HCT116 (cell line): ENCODE measurements around the gene POLE. TPM values are rescaled to one million over a fixed set of nuclear protein-coding genes. Genes with fewer than 3 reads are reported as not detected.

Experiments used
- ATAC-seq: fragments of 200-7000 bp; cut with Tn5 transposase; 2 replicates; pipeline ENCODE4 v1.9.1; 2020; ENCODE audit warnings: mild to moderate bottlenecking, moderate library complexity
- BruUV-seq: library from RNA; stranded (reverse); fragments of 400-500 nt; replicated peaks from 2 replicates; lab custom pipeline; 2021; lab: Mats Ljungman, UMichigan
- CTCF ChIA-PET: fragments of 300-600 bp; sonication (Branson Sonifier 250); formaldehyde crosslinking; loops from one replicate; lab custom pipeline; 2021; ENCODE audit warnings: antibody characterized with exemption; lab: Charles Lee
- POLR2A ChIA-PET: fragments of 300-600, 350-600 bp; sonication (Branson Sonifier 250); formaldehyde crosslinking; loops from one replicate; lab custom pipeline; 2021; ENCODE audit warnings: antibody characterized with exemption; lab: Charles Lee
- RAD21 ChIA-PET, 2 experiments: fragments of 300-600 bp; sonication (Branson Sonifier 250); formaldehyde crosslinking; loops; one replicate each; lab custom pipeline; 2023; ENCODE audit warnings: low total read pairs in 2 of 2; ENCODE audit not compliant: uncharacterized antibody in 2 of 2, unreplicated experiment in 2 of 2, low non-redundant PET in 1 of 2; lab: Charles Lee
- DNase-seq: peaks from one replicate; pipeline ENCODE4 v3.0.0-alpha.2; 2010; ENCODE audit warnings: low read depth, low spot score
- H2AFZ ChIP-seq: fragments of 200-600 bp; shearing (Covaris generic), sonication (generic); 2 replicates; pipeline ENCODE4 v1.6.1; 2017; ENCODE audit warnings: low read depth, mixed run types, mixed read lengths, antibody characterized with exemption, low read length; ENCODE audit not compliant: poor library complexity, severe bottlenecking
- H3K27ac ChIP-seq: 2 replicates; pipeline ENCODE4 v1.5.1; 2012; ENCODE audit warnings: low read depth, low read length
- H3K27me3 ChIP-seq: fragments of 200-600 bp; sonication (generic); 2 replicates; pipeline ENCODE4 v1.6.1; 2016; ENCODE audit warnings: mixed run types, low read length, mixed read lengths; ENCODE audit not compliant: insufficient read depth
- H3K36me3 ChIP-seq, 2 experiments: fragments of 200-500 bp in 1 of 2; fragments of 200-600 bp in 1 of 2; sonication (Bioruptor generic) in 1 of 2; sonication (generic) in 1 of 2; 2 replicates each; pipeline versions ENCODE4 v1.5.1 to v1.6.1; 2014 to 2016; ENCODE audit warnings: low read length in 2 of 2, inconsistent platforms in 1 of 2, mixed read lengths in 1 of 2, mixed run types in 1 of 2; ENCODE audit not compliant: insufficient read depth in 2 of 2, control insufficient read depth in 1 of 2
- H3K4me1 ChIP-seq, 2 experiments: fragments of 200-600 bp in 1 of 2; sonication (generic) in 1 of 2; 2 replicates each; pipeline versions ENCODE4 v1.5.1 to v1.6.1; 2012 to 2017; ENCODE audit warnings: low read length in 2 of 2, inconsistent platforms in 1 of 2, mild to moderate bottlenecking in 1 of 2, mixed read lengths in 1 of 2, mixed run types in 1 of 2, moderate library complexity in 1 of 2; ENCODE audit not compliant: insufficient read depth in 2 of 2, control insufficient read depth in 1 of 2
- H3K4me2 ChIP-seq: fragments of 200-600 bp; sonication (generic); 2 replicates; pipeline ENCODE4 v1.6.1; 2017; ENCODE audit warnings: mixed run types, low read length, mixed read lengths
- H3K4me3 ChIP-seq, 2 experiments: fragments of 200-600 bp in 1 of 2; sonication (generic) in 1 of 2; replicated peaks in 1 of 2; 2 replicates each; pipeline ENCODE4 v1.5.1; 2011 to 2016; ENCODE audit warnings: low read length in 2 of 2, control low read depth in 1 of 2, low read depth in 1 of 2, mild to moderate bottlenecking in 1 of 2, mixed read lengths in 1 of 2, mixed run types in 1 of 2
- H3K79me2 ChIP-seq: fragments of 200-600 bp; sonication (generic); 2 replicates; pipeline ENCODE4 v1.6.1; 2017; ENCODE audit warnings: mild to moderate bottlenecking, mixed run types, low read length, moderate library complexity, mixed read lengths; ENCODE audit not compliant: insufficient read depth
- H3K9ac ChIP-seq: fragments of 200-600 bp; sonication (generic); 2 replicates; pipeline ENCODE4 v1.6.1; 2016; ENCODE audit warnings: low read length, mixed read lengths
- H3K9me2 ChIP-seq: fragments of 200-600 bp; sonication (generic), shearing (Covaris generic); 2 replicates; pipeline ENCODE4 v1.6.1; 2017; ENCODE audit warnings: mixed run types, mild to moderate bottlenecking, moderate library complexity; ENCODE audit not compliant: insufficient read depth
- H3K9me3 ChIP-seq, 2 experiments: fragments of 200-500 bp in 1 of 2; fragments of 200-600 bp in 1 of 2; sonication (Bioruptor generic) in 1 of 2; sonication (generic) in 1 of 2; 2 replicates each; pipeline ENCODE4 v1.6.1; 2014 to 2017; ENCODE audit warnings: low read length in 2 of 2, mixed read lengths in 2 of 2, inconsistent platforms in 1 of 2, low read depth in 1 of 2, mild to moderate bottlenecking in 1 of 2, mixed run types in 1 of 2, moderate library complexity in 1 of 2; ENCODE audit not compliant: control insufficient read depth in 1 of 2, insufficient read depth in 1 of 2
- H4K20me1 ChIP-seq: fragments of 200-600 bp; sonication (generic), shearing (Covaris generic); 2 replicates; pipeline ENCODE4 v1.6.1; 2017; ENCODE audit warnings: mixed run types, mild to moderate bottlenecking, moderate library complexity; ENCODE audit not compliant: insufficient read depth
- ATF3 ChIP-seq: IDR thresholded peaks from 2 replicates; pipeline ENCODE4 v1.6.1; 2012
- CBX3 ChIP-seq: IDR thresholded peaks from 2 replicates; pipeline ENCODE4 v1.6.1; 2012; ENCODE audit warnings: low read depth
- FOSL1 ChIP-seq: IDR thresholded peaks from 2 replicates; pipeline ENCODE4 v1.6.1; 2012; ENCODE audit warnings: low read depth
- JUND ChIP-seq: IDR thresholded peaks from 2 replicates; pipeline ENCODE4 v1.6.1; 2012
- POLR2AphosphoS5 ChIP-seq: IDR thresholded peaks from 2 replicates; pipeline ENCODE4 v1.6.1; 2011; ENCODE audit warnings: mild to moderate bottlenecking, low read depth, low read length, moderate library complexity
- RAD21 ChIP-seq: IDR thresholded peaks from 2 replicates; pipeline ENCODE4 v1.6.1; 2012; ENCODE audit warnings: low read depth, mild to moderate bottlenecking
- REST ChIP-seq: IDR thresholded peaks from 2 replicates; pipeline ENCODE4 v1.6.1; 2012; ENCODE audit warnings: low read depth
- SIN3A ChIP-seq: IDR thresholded peaks from 2 replicates; pipeline ENCODE4 v1.6.1; 2012; ENCODE audit warnings: low read depth
- ZNF274 ChIP-seq: fragments of 200-500 bp; sonication (Bioruptor generic); IDR thresholded peaks from 2 replicates; pipeline ENCODE4 v1.6.1; 2014; ENCODE audit warnings: mild to moderate bottlenecking, low read depth, low read length, inconsistent platforms
- intact Hi-C: fragments of 100-400 bp; cut with micrococcal nuclease; formaldehyde crosslinking; loops from 2 replicates; pipeline ENCODE4 v1.10.0; 2022
- total RNA-seq: library from RNA; stranded (reverse); gene quantifications from one replicate; pipeline ENCODE4 v1.2.1, GENCODE V29; 2021; ENCODE audit not compliant: unreplicated experiment
- TF ChIP-seq, protein P1 (sequence below): IDR thresholded peaks from 2 replicates; pipeline ENCODE4 v1.6.1; 2011; ENCODE audit warnings: mild to moderate bottlenecking, low read length, moderate library complexity; ENCODE audit not compliant: insufficient replicate concordance; ENCODE audit errors: extremely low read depth

The POLE gene
- total RNA-seq, 1 experiment from 2014 or later: 128 TPM

- no peak overlapping the region for H3K9ac ChIP-seq
- H3K27ac ChIP-seq: no peak overlapping the region
- H3K36me3 ChIP-seq: peaks cover 52 to 63% of the 10 kb centered on the region in 2 experiments
- H4K20me1 ChIP-seq: no peaks in the 10 kb centered on the region
- no peak overlapping the region for H2AFZ ChIP-seq
- H3K79me2 ChIP-seq: peaks cover 41% of the 10 kb centered on the region
- no TSS peak for BruUV-seq
- ChIA-PET POLR2A (no interaction called here), RAD21 (no interaction called here), CTCF (no interaction called here)
- H3K27me3 ChIP-seq: no peaks in the 10 kb centered on the region
- DNase-seq (no peak), ATAC-seq (no peak)
- H3K4me1 ChIP-seq: no peaks in the 10 kb centered on the region
- H3K9me3 ChIP-seq: no peaks in the 10 kb centered on the region
- TF ChIP-seq JUND (no peak), POLR2AphosphoS5 (no peak), SIN3A (no peak)
- TF ChIP-seq, protein P1, sequence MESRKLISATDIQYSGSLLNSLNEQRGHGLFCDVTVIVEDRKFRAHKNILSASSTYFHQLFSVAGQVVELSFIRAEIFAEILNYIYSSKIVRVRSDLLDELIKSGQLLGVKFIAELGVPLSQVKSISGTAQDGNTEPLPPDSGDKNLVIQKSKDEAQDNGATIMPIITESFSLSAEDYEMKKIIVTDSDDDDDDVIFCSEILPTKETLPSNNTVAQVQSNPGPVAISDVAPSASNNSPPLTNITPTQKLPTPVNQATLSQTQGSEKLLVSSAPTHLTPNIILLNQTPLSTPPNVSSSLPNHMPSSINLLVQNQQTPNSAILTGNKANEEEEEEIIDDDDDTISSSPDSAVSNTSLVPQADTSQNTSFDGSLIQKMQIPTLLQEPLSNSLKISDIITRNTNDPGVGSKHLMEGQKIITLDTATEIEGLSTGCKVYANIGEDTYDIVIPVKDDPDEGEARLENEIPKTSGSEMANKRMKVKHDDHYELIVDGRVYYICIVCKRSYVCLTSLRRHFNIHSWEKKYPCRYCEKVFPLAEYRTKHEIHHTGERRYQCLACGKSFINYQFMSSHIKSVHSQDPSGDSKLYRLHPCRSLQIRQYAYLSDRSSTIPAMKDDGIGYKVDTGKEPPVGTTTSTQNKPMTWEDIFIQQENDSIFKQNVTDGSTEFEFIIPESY: no peak
- intact Hi-C loops: no loop called here
- no peak overlapping the region for H3K4me2 ChIP-seq
- H3K4me3 ChIP-seq: no peak overlapping the region
- no peaks in the 10 kb centered on the region for H3K9me2 ChIP-seq
Observed at GRCh38 chr12:132674561-132674960, 12.6 kb downstream of the POLE start.

DNA sequence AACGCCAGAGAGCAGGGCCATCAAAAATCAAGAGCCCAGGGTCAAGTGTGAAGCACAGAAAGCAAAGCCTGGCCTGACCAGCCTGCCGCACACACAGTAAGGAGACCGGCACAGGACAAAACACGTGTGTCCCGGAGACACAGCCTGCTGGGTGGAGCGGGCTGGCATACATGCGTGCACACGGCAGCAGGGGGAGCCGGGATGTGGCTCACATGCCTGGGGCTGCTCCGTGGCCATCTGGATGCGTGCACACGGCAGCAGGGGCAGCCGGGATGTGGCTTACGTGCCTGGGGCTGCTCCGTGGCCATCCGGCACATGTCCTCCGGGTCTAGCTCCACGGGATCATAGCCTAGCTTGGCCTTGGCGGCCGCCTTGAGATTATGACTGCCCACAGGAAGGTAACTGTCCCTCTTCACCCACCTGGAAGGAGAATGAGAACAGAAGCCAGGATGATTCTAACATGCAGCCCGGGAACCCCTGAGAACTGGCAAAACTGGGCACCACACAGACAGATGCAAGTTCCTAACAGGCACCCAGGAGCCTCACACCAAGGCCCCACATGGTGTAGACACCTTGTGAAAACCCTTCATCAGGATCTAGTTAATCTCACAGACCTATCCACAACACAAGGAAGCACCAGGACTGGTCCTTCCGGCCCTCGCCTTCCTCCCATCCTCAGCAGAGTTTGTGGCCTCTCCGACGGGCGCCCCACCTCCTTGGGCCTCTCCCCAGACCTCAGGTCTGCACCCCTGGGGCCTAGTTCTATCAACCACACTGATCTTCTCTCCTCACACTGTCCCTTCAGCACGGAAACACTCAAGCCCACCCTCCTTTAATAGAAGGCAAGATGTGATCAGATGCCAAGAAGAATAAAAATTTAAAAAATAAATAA, 13.6 kb downstream of the POLE start:
- Histone ChIP-seq H3K27me3 (no peaks in the 10 kb centered on the region), H3K4me2 (no peak overlapping the region), H3K9me3 (no peaks in the 10 kb centered on the region), H3K27ac (no peak overlapping the region), H4K20me1 (no peaks in the 10 kb centered on the region), H2AFZ (no peak overlapping the region), H3K4me1 (no peaks in the 10 kb centered on the region), H3K9me2 (no peaks in the 10 kb centered on the region), H3K9ac (no peak overlapping the region), H3K36me3 (peaks cover 53 to 60% of the 10 kb centered on the region in 2 experiments), H3K79me2 (peaks cover 31% of the 10 kb centered on the region), H3K4me3 (no peak overlapping the region)
- TF ChIP-seq FOSL1 (no peak), REST (no peak), ATF3 (no peak), RAD21 (no peak), JUND (no peak), CBX3 (no peak), ZNF274 (no peak)
- CTCF ChIA-PET: no interaction called here
- ATAC-seq (no peak), DNase-seq (no peak)
- POLR2A ChIA-PET: no interaction called here
- no TSS peak for BruUV-seq
- RAD21 ChIA-PET: no interaction called here
- intact Hi-C loops: no loop called here
